Measurements from ENCODE around the gene RPTOR. TPM values are rescaled to one million over a fixed set of nuclear protein-coding genes. Genes with fewer than 3 reads are reported as not detected.

The RPTOR gene
- total and polyA plus RNA-seq, 2 donors (not counting 1 experiment from before 2014, with no cell fraction given), result 6.7 to 22.8 TPM

GRCh38 chr17:80910043-80910442 is 365.4 kb downstream of the RPTOR start:
- Histone ChIP-seq H3K36me3 (ENCODE audit: control insufficient read depth, insufficient read depth, low read length) (peaks cover 16% of the 10 kb centered on the region), H3K4me1 (ENCODE audit: control insufficient read depth, extremely low read depth, insufficient read depth, low read length) (no peaks in the 10 kb centered on the region), H3K4me3 (replicated peaks in 1 of 4; ENCODE audit: control extremely low read depth in 1 of 4, insufficient read depth in 1 of 4, low read depth in 3 of 4, low read length in 4 of 4) (no peak overlapping the region), H4K20me1 (ENCODE audit: control insufficient read depth, extremely low read depth, insufficient read depth, low read length) (no peaks in the 10 kb centered on the region), H3K9me3 (ENCODE audit: control insufficient read depth, insufficient read depth, low read depth, low read length) (no peaks in the 10 kb centered on the region), H3K79me2 (ENCODE audit: control insufficient read depth, insufficient read depth, low read length) (no peaks in the 10 kb centered on the region), H3K4me2 (ENCODE audit: extremely low read depth, insufficient read depth, low read length) (no peak overlapping the region), H3K27me3 (ENCODE audit: control insufficient read depth, insufficient read depth, low read length) (no peaks in the 10 kb centered on the region), H3K9ac (ENCODE audit: insufficient read depth, low read length) (no peak overlapping the region), H3K27ac (ENCODE audit: insufficient read depth, low read length) (no peak overlapping the region), H2AFZ (ENCODE audit: low read length) (no peak overlapping the region)
- TF ChIP-seq EZH2 (IDR thresholded peaks at IDR 0.05; ENCODE audit: low read length, missing control alignments), result no peak
- TF ChIP-seq, protein P1, sequence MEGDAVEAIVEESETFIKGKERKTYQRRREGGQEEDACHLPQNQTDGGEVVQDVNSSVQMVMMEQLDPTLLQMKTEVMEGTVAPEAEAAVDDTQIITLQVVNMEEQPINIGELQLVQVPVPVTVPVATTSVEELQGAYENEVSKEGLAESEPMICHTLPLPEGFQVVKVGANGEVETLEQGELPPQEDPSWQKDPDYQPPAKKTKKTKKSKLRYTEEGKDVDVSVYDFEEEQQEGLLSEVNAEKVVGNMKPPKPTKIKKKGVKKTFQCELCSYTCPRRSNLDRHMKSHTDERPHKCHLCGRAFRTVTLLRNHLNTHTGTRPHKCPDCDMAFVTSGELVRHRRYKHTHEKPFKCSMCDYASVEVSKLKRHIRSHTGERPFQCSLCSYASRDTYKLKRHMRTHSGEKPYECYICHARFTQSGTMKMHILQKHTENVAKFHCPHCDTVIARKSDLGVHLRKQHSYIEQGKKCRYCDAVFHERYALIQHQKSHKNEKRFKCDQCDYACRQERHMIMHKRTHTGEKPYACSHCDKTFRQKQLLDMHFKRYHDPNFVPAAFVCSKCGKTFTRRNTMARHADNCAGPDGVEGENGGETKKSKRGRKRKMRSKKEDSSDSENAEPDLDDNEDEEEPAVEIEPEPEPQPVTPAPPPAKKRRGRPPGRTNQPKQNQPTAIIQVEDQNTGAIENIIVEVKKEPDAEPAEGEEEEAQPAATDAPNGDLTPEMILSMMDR (conservative IDR thresholded peaks at IDR 0.05 in 1 of 2, IDR thresholded peaks at IDR 0.05 in 1 of 2; ENCODE audit: low read depth in 1 of 2, low read length in 2 of 2), result no peak
- DNase-seq (ENCODE audit: low read depth in 2 of 2), result no peak

- Histone ChIP-seq H3K36me3 (ENCODE audit: control insufficient read depth, insufficient read depth, low read length) (peaks cover 12% of the 10 kb centered on the region), H4K20me1 (ENCODE audit: control insufficient read depth, extremely low read depth, insufficient read depth, low read length) (no peaks in the 10 kb centered on the region), H3K79me2 (ENCODE audit: control insufficient read depth, insufficient read depth, low read length) (no peaks in the 10 kb centered on the region), H2AFZ (ENCODE audit: low read length) (no peak overlapping the region), H3K4me3 (replicated peaks in 1 of 4; ENCODE audit: control extremely low read depth in 1 of 4, insufficient read depth in 1 of 4, low read depth in 3 of 4, low read length in 4 of 4) (no peak overlapping the region), H3K9me3 (ENCODE audit: control insufficient read depth, insufficient read depth, low read depth, low read length) (no peaks in the 10 kb centered on the region), H3K9ac (ENCODE audit: insufficient read depth, low read length) (no peak overlapping the region), H3K4me1 (ENCODE audit: control insufficient read depth, extremely low read depth, insufficient read depth, low read length) (no peaks in the 10 kb centered on the region), H3K27ac (ENCODE audit: insufficient read depth, low read length) (no peak overlapping the region), H3K27me3 (ENCODE audit: control insufficient read depth, insufficient read depth, low read length) (no peaks in the 10 kb centered on the region), H3K4me2 (ENCODE audit: extremely low read depth, insufficient read depth, low read length) (no peak overlapping the region)
- no peak for TF ChIP-seq EZH2 (IDR thresholded peaks at IDR 0.05; ENCODE audit: low read length, missing control alignments)
- TF ChIP-seq, protein P1 (conservative IDR thresholded peaks at IDR 0.05 in 1 of 2, IDR thresholded peaks at IDR 0.05 in 1 of 2; ENCODE audit: low read depth in 1 of 2, low read length in 2 of 2), result no peak
- no peak for DNase-seq (ENCODE audit: low read depth in 2 of 2)
Observed at GRCh38 chr17:80912476-80912875, 367.8 kb downstream of the RPTOR start.

DNA sequence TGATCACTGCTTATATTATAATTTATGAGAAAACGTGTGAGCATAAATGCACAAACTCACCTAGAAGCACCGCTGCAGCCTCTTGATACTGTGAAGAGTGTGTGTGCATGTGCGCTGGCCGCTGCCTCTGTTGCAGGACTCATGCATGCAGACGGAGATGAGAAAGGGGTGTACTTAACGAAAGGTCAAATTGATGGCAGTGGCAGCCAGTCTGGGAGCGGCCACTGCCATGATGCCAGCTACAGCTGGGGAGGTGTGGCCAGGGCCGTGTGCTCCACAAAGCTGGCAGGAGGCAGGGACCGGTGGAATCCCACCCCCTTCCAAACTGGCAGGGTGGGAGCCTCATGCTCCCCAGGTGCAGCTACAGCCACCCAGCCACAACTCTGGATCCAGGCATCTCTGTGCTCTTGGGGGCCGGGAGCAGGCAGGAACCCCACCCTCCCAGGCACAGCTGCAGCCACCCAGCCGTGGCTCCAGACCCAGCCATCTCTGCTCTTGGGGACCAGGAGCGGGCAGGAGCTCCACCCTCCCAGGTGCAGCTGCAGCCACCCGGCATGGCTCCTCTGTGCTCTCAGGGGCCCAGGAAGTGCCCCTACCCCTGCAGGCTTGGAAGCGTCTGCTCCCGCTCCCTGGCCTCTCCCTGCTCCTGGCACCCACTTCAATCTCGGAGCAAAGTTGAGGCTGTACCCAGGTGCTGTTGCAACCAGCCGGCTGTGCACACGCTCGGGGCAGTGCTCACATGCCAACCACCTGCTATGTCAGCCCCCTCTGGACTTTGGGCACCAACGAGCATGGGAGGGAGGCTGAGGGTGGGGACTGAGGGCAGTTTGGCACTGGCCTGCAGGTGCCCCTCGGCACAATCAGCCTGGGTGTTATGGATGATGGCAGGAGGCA is 369.5 kb downstream of the RPTOR start:
- Histone ChIP-seq H3K27me3 (ENCODE audit: control insufficient read depth, insufficient read depth, low read length) (no peaks in the 10 kb centered on the region), H3K9me3 (ENCODE audit: control insufficient read depth, insufficient read depth, low read depth, low read length) (no peaks in the 10 kb centered on the region), H3K36me3 (ENCODE audit: control insufficient read depth, insufficient read depth, low read length) (peaks cover 6% of the 10 kb centered on the region), H3K27ac (ENCODE audit: insufficient read depth, low read length) (no peak overlapping the region), H4K20me1 (ENCODE audit: control insufficient read depth, extremely low read depth, insufficient read depth, low read length) (no peaks in the 10 kb centered on the region), H3K4me2 (ENCODE audit: extremely low read depth, insufficient read depth, low read length) (no peak overlapping the region), H3K4me1 (ENCODE audit: control insufficient read depth, extremely low read depth, insufficient read depth, low read length) (no peaks in the 10 kb centered on the region), H2AFZ (ENCODE audit: low read length) (no peak overlapping the region), H3K4me3 (replicated peaks in 1 of 4; ENCODE audit: control extremely low read depth in 1 of 4, insufficient read depth in 1 of 4, low read depth in 3 of 4, low read length in 4 of 4) (no peak overlapping the region), H3K79me2 (ENCODE audit: control insufficient read depth, insufficient read depth, low read length) (no peaks in the 10 kb centered on the region), H3K9ac (ENCODE audit: insufficient read depth, low read length) (no peak overlapping the region)
- TF ChIP-seq, protein P1 (conservative IDR thresholded peaks at IDR 0.05 in 1 of 2, IDR thresholded peaks at IDR 0.05 in 1 of 2; ENCODE audit: low read depth in 1 of 2, low read length in 2 of 2), result no peak
- no peak for TF ChIP-seq EZH2 (IDR thresholded peaks at IDR 0.05; ENCODE audit: low read length, missing control alignments)
- DNase-seq (ENCODE audit: low read depth in 2 of 2), result no peak
